K562 (cell line): ENCODE measurements around the gene AKNAD1. TPM values are rescaled to one million over a fixed set of nuclear protein-coding genes. Genes with fewer than 3 reads are reported as not detected.

ENCODE experiments used
- CGGBP1 ChIP-seq: fragments of 250-450 bp; sonication (Bioruptor Pico); IDR thresholded peaks from 2 replicates; pipeline ENCODE4 v1.9.0; 2021; ENCODE audit warnings: mild to moderate bottlenecking
- CREB5 ChIP-seq: fragments of 250-450 bp; sonication (Bioruptor Pico); IDR thresholded peaks from 2 replicates; pipeline ENCODE4 v1.5.0; 2020; ENCODE audit warnings: mild to moderate bottlenecking
- FOXO4 ChIP-seq: fragments of 450-650 bp; formaldehyde crosslinking; IDR thresholded peaks from 2 replicates; pipeline ENCODE4 v1.4.0; 2020; ENCODE audit warnings: mild to moderate bottlenecking, moderate library complexity
- HNRNPUL1 ChIP-seq: fragments of 200-400 bp; formaldehyde crosslinking; IDR thresholded peaks from 2 replicates; pipeline ENCODE4 v1.6.1; 2017; ENCODE audit warnings: low read length
- HOMEZ ChIP-seq: fragments of 250-450 bp; sonication (Bioruptor Pico); IDR thresholded peaks from 2 replicates; pipeline ENCODE4 v1.4.0; 2020; ENCODE audit warnings: mild to moderate bottlenecking, moderate library complexity
- ILF3 ChIP-seq: fragments of 450-650 bp; IDR thresholded peaks from 2 replicates; pipeline ENCODE4 v1.6.1; 2018; ENCODE audit warnings: antibody characterized with exemption, mild to moderate bottlenecking, moderate library complexity, borderline replicate concordance
- MAFK ChIP-seq: IDR thresholded peaks from 2 replicates; pipeline ENCODE4 v1.6.1; 2011; ENCODE audit warnings: low read length, improper control_type of control experiment
- MYNN ChIP-seq, 2 experiments: sonication (generic); formaldehyde crosslinking in 1 of 2; IDR thresholded peaks; 2 replicates each; pipeline versions ENCODE4 v1.5.0 to v1.6.1; 2016 to 2020; ENCODE audit warnings: antibody characterized with exemption in 1 of 2, missing genetic modification reagents in 1 of 2
- PBX2 ChIP-seq, 2 experiments: IDR thresholded peaks in 1 of 2; conservative IDR thresholded peaks in 1 of 2; 2 replicates each; pipeline ENCODE4 v1.6.1; 2016; ENCODE audit warnings: low read depth in 2 of 2, mild to moderate bottlenecking in 1 of 2, missing compliant biosample characterization in 1 of 2, missing genetic modification characterization in 1 of 2, moderate library complexity in 1 of 2
- PRMT5 ChIP-seq: sonication (generic); formaldehyde crosslinking; IDR thresholded peaks from 2 replicates; pipeline ENCODE4 v1.5.0; 2020; ENCODE audit warnings: missing genetic modification reagents
- SPI1 ChIP-seq: IDR thresholded peaks from 2 replicates; pipeline ENCODE4 v1.6.1; 2011; ENCODE audit warnings: low read depth, low read length, control low read depth, borderline replicate concordance
- SREBF1 ChIP-seq: fragments of 150-350 bp; IDR thresholded peaks from 2 replicates; pipeline ENCODE4 v1.6.1; 2014; ENCODE audit warnings: antibody characterized with exemption, low read depth, low read length, borderline replicate concordance
- TCF15 ChIP-seq: fragments of 250-450 bp; sonication (Bioruptor Pico); IDR thresholded peaks from 2 replicates; pipeline ENCODE4 v1.8.0; 2022; ENCODE audit warnings: moderate library complexity, mild to moderate bottlenecking, inconsistent platforms
- TEAD1 ChIP-seq, 2 experiments: fragments of 450-650 bp in 1 of 2; sonication (generic) in 1 of 2; formaldehyde crosslinking; IDR thresholded peaks; 2 replicates each; pipeline versions ENCODE4 v1.4.0 to v1.8.0; 2020 to 2022; ENCODE audit warnings: mild to moderate bottlenecking in 2 of 2, missing genetic modification reagents in 1 of 2
- U2AF1 ChIP-seq: fragments of 200-400 bp; formaldehyde crosslinking; optimal IDR thresholded peaks from 2 replicates; pipeline ENCODE3; 2017; ENCODE audit warnings: mild to moderate bottlenecking, low read depth, low read length, moderate library complexity
- WHSC1 ChIP-seq: IDR thresholded peaks from one replicate; pipeline ENCODE4 v1.6.1; 2012; ENCODE audit warnings: low read length, control low read depth, inconsistent platforms
- ZNF232 ChIP-seq: sonication (generic); formaldehyde crosslinking; IDR thresholded peaks from 2 replicates; pipeline ENCODE4 v1.8.0; 2022; ENCODE audit warnings: mild to moderate bottlenecking, missing genetic modification reagents
- ZNF561 ChIP-seq: fragments of 450-650 bp; formaldehyde crosslinking; conservative IDR thresholded peaks from 2 replicates; pipeline ENCODE4 v1.4.0; 2020; ENCODE audit warnings: mild to moderate bottlenecking, moderate library complexity
- ZNF76 ChIP-seq: fragments of 250-450 bp; sonication (Bioruptor Pico); IDR thresholded peaks from 2 replicates; pipeline ENCODE4 v1.4.0; 2020; ENCODE audit warnings: mild to moderate bottlenecking, moderate library complexity, borderline replicate concordance
- polyA plus RNA-seq, 8 experiments: library from polyadenylated mRNA; depleted of rRNA in 4 of 8; stranded (reverse) in 5 of 8; unstranded in 3 of 8; fragments of >200 nt; fragmentation: Nextera tagmentation in 2 of 8; fragmentation: Illumina TruSeq in 1 of 8; extraction: Ambion mirVana in 2 of 8; extraction: Trizol in 1 of 8; gene quantifications; 2 replicates each; pipeline versions ENCODE4 v1.2.1 to v1.2.3, GENCODE V29; 2011 to 2014; ENCODE audit warnings: inconsistent platforms in 1 of 8, missing spikeins in 1 of 8
- total RNA-seq, 7 experiments: library from RNA; depleted of rRNA in 6 of 7; stranded (reverse); fragments of >200 nt in 6 of 7; fragmentation: Illumina TruSeq in 2 of 7; extraction: Trizol in 2 of 7; gene quantifications; 2 replicates each; pipeline versions ENCODE4 v1.2.1 to v1.2.3, GENCODE V29; 2011 to 2021; ENCODE audit warnings: low replicate concordance in 1 of 7

The AKNAD1 gene
- total and polyA plus RNA-seq, 9 of the 15 experiments (the other 6 are each of a cell fraction or from before 2014, with no cell fraction given) = 0.13 to 0.30 TPM; not detected in 7

- TF ChIP-seq HOMEZ (CRISPR knock-in tag) (no peak), U2AF1 (no peak), MYNN (IDR thresholded peaks at IDR 0.05) (no peak), MYNN (CRISPR knock-in tag; IDR thresholded peaks at IDR 0.05) (no peak), PRMT5 (no peak), ZNF76 (CRISPR knock-in tag) (no peak), ZNF232 (no peak), FOXO4 (CRISPR knock-in tag) (no peak), ILF3 (no peak), SREBF1 (no peak), HNRNPUL1 (no peak), CREB5 (CRISPR knock-in tag) (no peak), TEAD1 (CRISPR knock-in tag; IDR thresholded peaks at IDR 0.05) (0 out of 4 replicates have a peak, but pooled peaks of 1 of the 2 experiments have one; percentile 27), SPI1 (no peak), PBX2 (CRISPR knock-in tag; IDR thresholded peaks at IDR 0.05; ENCODE audit: low read depth) (peak; percentile 45), PBX2 (tag; conservative IDR thresholded peaks at IDR 0.05; ENCODE audit: low read depth) (peak; percentile 97), CGGBP1 (CRISPR knock-in tag) (no peak), TCF15 (CRISPR knock-in tag) (no peak), ZNF561 (CRISPR knock-in tag) (no peak), WHSC1 (no peak), MAFK (no peak)
These were observed 42.4 kb downstream of the AKNAD1 start (continued) for GRCh38 chr1:108814343-108815125.
